B cell (primary cell): ENCODE results near the gene PRCC. TPM values are rescaled to one million over a fixed set of nuclear protein-coding genes. Genes with fewer than 3 reads are reported as not detected.

Source experiments
- ATAC-seq: fragments of 200-7000 bp; cut with Tn5 transposase; one replicate; pipeline ENCODE4 v1.10.0; 2021; ENCODE audit warnings: low read depth, mild to moderate bottlenecking, moderate number of reproducible peaks, moderate library complexity
- CTCF ChIA-PET: fragments of 350-600 bp; sonication (Branson Sonifier 250); formaldehyde crosslinking; loops from one replicate; lab custom pipeline; 2021; ENCODE audit warnings: antibody characterized with exemption, inconsistent platforms; lab: Charles Lee
- POLR2A ChIA-PET: fragments of 350-600 bp; sonication (Branson Sonifier 250); formaldehyde crosslinking; loops from one replicate; lab custom pipeline; 2021; ENCODE audit warnings: antibody characterized with exemption; lab: Charles Lee
- DNase-seq: peaks from one replicate; pipeline ENCODE4 v3.0.0; 2013
- H2AFZ ChIP-seq: 2 replicates; pipeline ENCODE4 v1.6.1; 2012; ENCODE audit warnings: mild to moderate bottlenecking, low read depth, low read length; ENCODE audit not compliant: insufficient read depth, poor library complexity, severe bottlenecking
- H3K27ac ChIP-seq, 2 donors: 1 replicate in 1 of 2; 2 replicates in 1 of 2; pipeline ENCODE4 v1.5.1; 2012 to 2013; ENCODE audit warnings: low read length in 2 of 2, mild to moderate bottlenecking in 2 of 2, moderate library complexity in 1 of 2
- H3K27me3 ChIP-seq, 4 experiments: fragments of 200-600 bp in 1 of 4; sonication (generic) in 1 of 4; replicated peaks in 1 of 4; 1 replicate in 2 of 4; 2 replicates in 2 of 4; pipeline versions ENCODE4 v1.6.1 to v1.7.0; 2013 to 2016; ENCODE audit warnings: low read length in 3 of 4, mild to moderate bottlenecking in 2 of 4, mixed read lengths in 1 of 4, moderate library complexity in 1 of 4; ENCODE audit not compliant: insufficient read depth in 4 of 4, control insufficient read depth in 3 of 4; ENCODE audit errors: control extremely low read depth in 1 of 4
- H3K36me3 ChIP-seq, 2 experiments: replicated peaks in 1 of 2; 1 replicate in 1 of 2; 2 replicates in 1 of 2; pipeline versions ENCODE4 v1.6.1 to v1.7.1; 2013; ENCODE audit warnings: low read length in 1 of 2; ENCODE audit not compliant: insufficient read depth in 2 of 2, control insufficient read depth in 1 of 2; ENCODE audit errors: control extremely low read depth in 1 of 2, extremely low read depth in 1 of 2
- H3K4me1 ChIP-seq, 2 donors: fragments of 200-600 bp in 1 of 2; sonication (generic) in 1 of 2; 1 replicate in 1 of 2; 2 replicates in 1 of 2; pipeline versions ENCODE4 v1.5.1 to v1.6.1; 2013 to 2017; ENCODE audit warnings: low read length in 2 of 2; ENCODE audit not compliant: control insufficient read depth in 2 of 2, insufficient read depth in 2 of 2
- H3K4me2 ChIP-seq: replicated peaks from 2 replicates; pipeline ENCODE3; 2012; ENCODE audit warnings: mild to moderate bottlenecking, low read depth, low read length; ENCODE audit not compliant: poor library complexity, severe bottlenecking
- H3K4me3 ChIP-seq, 5 experiments: fragments of 200-600 bp in 1 of 5; sonication (generic) in 1 of 5; 1 replicate in 3 of 5; 2 replicates in 2 of 5; pipeline versions ENCODE4 v1.5.1 to v1.7.0; 2011 to 2016; ENCODE audit warnings: low read length in 4 of 5, mild to moderate bottlenecking in 4 of 5, low read depth in 2 of 5, control low read depth in 1 of 5, moderate library complexity in 1 of 5; ENCODE audit not compliant: insufficient read depth in 1 of 5; ENCODE audit errors: control extremely low read depth in 1 of 5, extremely low read depth in 1 of 5
- H3K79me2 ChIP-seq: fragments of 200-600 bp; sonication (generic); one replicate; pipeline ENCODE4 v1.6.0; 2016; ENCODE audit warnings: low read length; ENCODE audit not compliant: control insufficient read depth, insufficient read depth
- H3K9ac ChIP-seq: fragments of 200-600 bp; sonication (generic); 2 replicates; pipeline ENCODE4 v1.6.1; 2017; ENCODE audit warnings: mild to moderate bottlenecking, low read length, moderate library complexity
- H3K9me3 ChIP-seq, 3 donors: one replicate each; pipeline versions ENCODE4 v1.6.1 to v1.7.1; 2013; ENCODE audit warnings: low read length in 2 of 3; ENCODE audit not compliant: control insufficient read depth in 2 of 3, insufficient read depth in 1 of 3; ENCODE audit errors: control extremely low read depth in 1 of 3
- H4K20me1 ChIP-seq: 2 replicates; pipeline ENCODE4 v1.6.0; 2012; ENCODE audit warnings: mild to moderate bottlenecking, low read length; ENCODE audit not compliant: insufficient read depth, control insufficient read depth, poor library complexity, severe bottlenecking
- H3K27ac Mint-ChIP-seq: one replicate; pipeline ENCODE4 v1.8.0; 2021; ENCODE audit warnings: mixed read lengths
- H3K27me3 Mint-ChIP-seq: one replicate; pipeline ENCODE4 v1.8.0; 2021; ENCODE audit warnings: mixed read lengths
- H3K4me1 Mint-ChIP-seq: one replicate; pipeline ENCODE4 v1.8.0; 2021; ENCODE audit warnings: mixed read lengths
- H3K4me3 Mint-ChIP-seq: one replicate; pipeline ENCODE4 v1.8.0; 2021; ENCODE audit warnings: mixed read lengths
- H3K9me3 Mint-ChIP-seq: one replicate; pipeline ENCODE4 v1.8.0; 2022; ENCODE audit warnings: mixed read lengths; ENCODE audit not compliant: insufficient read depth
- CTCF ChIP-seq: fragments of 200-600 bp; IDR thresholded peaks from one replicate; pipeline ENCODE4 v1.8.0; 2022; ENCODE audit warnings: antibody characterized with exemption, mild to moderate bottlenecking
- EZH2 ChIP-seq: IDR thresholded peaks from 2 replicates; pipeline ENCODE4 v1.6.1; 2012; ENCODE audit warnings: borderline replicate concordance, low read depth, mild to moderate bottlenecking, moderate library complexity, low read length; ENCODE audit not compliant: insufficient read depth, poor library complexity, severe bottlenecking
- WGBS: methylation state at CpG from one replicate; pipeline ENCODE4 v1.1.5; 2013; ENCODE audit warnings: missing lambda C conversion rate; ENCODE audit not compliant: insufficient coverage; 5-methylcytosine and 5-hydroxymethylcytosine counted together
- intact Hi-C: fragments of 100-400 bp; cut with micrococcal nuclease; formaldehyde crosslinking; loops from one replicate; pipeline ENCODE4 v1.10.0; 2022
- polyA plus RNA-seq: library from polyadenylated mRNA; depleted of rRNA; stranded (reverse); fragments of >200 nt; gene quantifications from 2 replicates; pipeline ENCODE4 v1.2.3, GENCODE V29; 2012
- total RNA-seq, 2 donors: library from RNA; stranded (reverse); fragments of 120-200 nt in 1 of 2; gene quantifications; 1 replicate in 1 of 2; 2 replicates in 1 of 2; pipeline versions ENCODE4 v1.2.3 to v1.2.4, GENCODE V29; 2013 to 2022

PRCC gene
- total and polyA plus RNA-seq, 2 donors (not counting 1 experiment from before 2014, with no cell fraction given), result 55.7 to 83.4 TPM

GRCh38 chr1:156772728-156773497, 5.6 kb downstream of the PRCC start:
- H3K4me1 ChIP-seq, result peaks cover 21 to 22% of the 10 kb centered on the region in 2 donors
- CTCF ChIA-PET, result interaction anchor here (2.5 to 9.0 kb wide), 2 partner anchors 45 to 82 kb away, joined by 8 to 87 read pairs; partner anchors contain the start of genes ISG20L2 and METTL25B
- peaks cover 60% of the 10 kb centered on the region for H4K20me1 ChIP-seq
- H3K4me3 Mint-ChIP-seq, result no peak overlapping the region
- H3K27me3 Mint-ChIP-seq, result no peaks in the 10 kb centered on the region
- peaks cover 65% of the 10 kb centered on the region for H3K4me1 Mint-ChIP-seq
- no peaks in the 10 kb centered on the region for H3K27me3 ChIP-seq
- H3K27ac ChIP-seq, result no peak overlapping the region
- H3K4me2 ChIP-seq, result no peak overlapping the region
- H3K36me3 ChIP-seq, result peaks cover 5 to 27% of the 10 kb centered on the region in 2 experiments
- intact Hi-C loops, result no loop called here
- H3K4me3 ChIP-seq, result no peak overlapping the region
- ATAC-seq (no peak), DNase-seq (no peak)
- no peak overlapping the region for H3K9ac ChIP-seq
- no peak overlapping the region for H2AFZ ChIP-seq
- no peak overlapping the region for H3K27ac Mint-ChIP-seq
- H3K9me3 Mint-ChIP-seq, result no peaks in the 10 kb centered on the region
- TF ChIP-seq EZH2 (no peak), CTCF (no peak)
- WGBS, result 92% methylated on average over 7 of the region's 9 CpGs
- peaks cover 97% of the 10 kb centered on the region for H3K79me2 ChIP-seq
- POLR2A ChIA-PET, result no interaction called here
- H3K9me3 ChIP-seq, result no peaks in the 10 kb centered on the region

- intact Hi-C loops, result no loop called here
- Histone ChIP-seq H3K36me3 (peaks cover 5 to 30% of the 10 kb centered on the region in 2 experiments), H3K9me3 (no peaks in the 10 kb centered on the region), H3K79me2 (peaks cover 97% of the 10 kb centered on the region), H2AFZ (no peak overlapping the region), H3K4me2 (no peak overlapping the region), H3K4me3 (no peak overlapping the region), H3K27ac (no peak overlapping the region), H3K27me3 (no peaks in the 10 kb centered on the region), H4K20me1 (peaks cover 60% of the 10 kb centered on the region), H3K9ac (no peak overlapping the region), H3K4me1 (peaks cover 15 to 17% of the 10 kb centered on the region in 2 donors)
- Mint-ChIP-seq H3K27ac (no peak overlapping the region), H3K9me3 (no peaks in the 10 kb centered on the region), H3K4me3 (no peak overlapping the region), H3K4me1 (peaks cover 63% of the 10 kb centered on the region), H3K27me3 (no peaks in the 10 kb centered on the region)
- TF ChIP-seq EZH2 (no peak), CTCF (no peak)
- ATAC-seq (no peak), DNase-seq (no peak)
- ChIA-PET CTCF (interaction anchor here (2.5 kb wide), 1 partner anchor 83 kb away, joined by 8 read pairs; no protein-coding TSS in a partner anchor), POLR2A (no interaction called here)
- WGBS, result 89% methylated on average over 3 of the region's 3 CpGs
These were observed 6.3 kb downstream of the PRCC start for GRCh38 chr1:156773607-156774006.
